GM12878 (cell line): Measurements from ENCODE around the gene FMNL3. TPM values are rescaled to one million over a fixed set of nuclear protein-coding genes. Genes with fewer than 3 reads are reported as not detected.

Experiments
- ATAC-seq: fragments of 200-7000 bp; cut with Tn5 transposase; 3 replicates; pipeline ENCODE4 v1.9.1; 2020; ENCODE audit warnings: mild to moderate bottlenecking, moderate library complexity
- BruUV-seq: library from RNA; stranded (reverse); fragments of 400-500 nt; replicated peaks from 2 replicates; lab custom pipeline; 2021; lab: Mats Ljungman, UMichigan
- CTCF ChIA-PET: fragments of 300-600 bp; sonication (Branson Sonifier 250); formaldehyde crosslinking; extraction: SDS; loops from one replicate; lab custom pipeline; 2021; ENCODE audit warnings: inconsistent platforms; lab: Yijun Ruan, JAX
- POLR2A ChIA-PET: fragments of 350-600 bp; formaldehyde crosslinking; extraction: SDS; loops from one replicate; lab custom pipeline; 2021; ENCODE audit warnings: inconsistent platforms; lab: Charles Lee
- RAD21 ChIA-PET: fragments of 300-600 bp; sonication (Branson Sonifier 250); formaldehyde crosslinking; loops from one replicate; lab custom pipeline; 2023; ENCODE audit warnings: antibody characterized with exemption; ENCODE audit not compliant: unreplicated experiment; lab: Charles Lee
- SMC1A ChIA-PET: fragments of 300-600 bp; sonication (Branson Sonifier 250); formaldehyde crosslinking; loops from one replicate; lab custom pipeline; 2023; ENCODE audit not compliant: unreplicated experiment, uncharacterized antibody; lab: Charles Lee
- DNase-seq: peaks from one replicate; pipeline ENCODE4 v3.0.0-alpha.2; 2011; ENCODE audit warnings: low read depth, low spot score
- FAIRE-seq: peaks from 3 replicates; lab custom pipeline; 2011; peaks lifted over from hg19 to GRCh38; lab: Jason Lieb, UNC
- H2AFZ ChIP-seq: 2 replicates; pipeline ENCODE4 v1.6.0; 2011; ENCODE audit warnings: low read depth, low read length, control low read depth; ENCODE audit not compliant: control insufficient read depth
- H3K27ac ChIP-seq: 2 replicates; pipeline ENCODE4 v1.5.1; 2011; ENCODE audit warnings: control low read depth; ENCODE audit not compliant: control insufficient read depth, insufficient read depth
- H3K27me3 ChIP-seq, 2 experiments: replicated peaks in 1 of 2; 2 replicates each; pipeline versions ENCODE4 v1.6.0 to v1.6.1; 2011; ENCODE audit warnings: low read length in 1 of 2; ENCODE audit not compliant: control insufficient read depth in 2 of 2, insufficient read depth in 2 of 2
- H3K36me3 ChIP-seq, 2 experiments: 2 replicates each; pipeline ENCODE4 v1.5.1; 2011; ENCODE audit warnings: low read length in 1 of 2; ENCODE audit not compliant: control insufficient read depth in 2 of 2, insufficient read depth in 2 of 2
- H3K4me1 ChIP-seq: 2 replicates; pipeline ENCODE4 v1.6.1; 2011; ENCODE audit warnings: mild to moderate bottlenecking, low read length, moderate library complexity, mixed read lengths; ENCODE audit not compliant: control insufficient read depth, insufficient read depth
- H3K4me2 ChIP-seq: 2 replicates; pipeline ENCODE4 v1.6.0; 2011; ENCODE audit warnings: control low read depth; ENCODE audit not compliant: control insufficient read depth, insufficient read depth
- H3K4me3 ChIP-seq: fragments of 200-600 bp; sonication (generic); 2 replicates; pipeline ENCODE4 v1.5.1; 2016
- H3K79me2 ChIP-seq: 2 replicates; pipeline ENCODE4 v1.6.0; 2011; ENCODE audit warnings: low read length; ENCODE audit not compliant: control insufficient read depth, insufficient read depth
- H3K9ac ChIP-seq: 2 replicates; pipeline ENCODE4 v1.8.0; 2011; ENCODE audit warnings: low read length, control low read depth, mixed read lengths; ENCODE audit not compliant: control insufficient read depth, insufficient read depth
- H3K9me3 ChIP-seq: replicated peaks from 3 replicates; pipeline ENCODE4 v1.5.1; 2011; ENCODE audit warnings: mild to moderate bottlenecking, low read length; ENCODE audit not compliant: control insufficient read depth, insufficient read depth
- H4K20me1 ChIP-seq: 2 replicates; pipeline ENCODE4 v1.6.0; 2011; ENCODE audit not compliant: control insufficient read depth, insufficient read depth
- ATF7 ChIP-seq: fragments of 450-650 bp; IDR thresholded peaks from 2 replicates; pipeline ENCODE4 v1.6.1; 2016; ENCODE audit warnings: low read depth, mild to moderate bottlenecking
- CEBPB ChIP-seq, 2 experiments: fragments of 150-350 bp in 1 of 2; IDR thresholded peaks; 2 replicates each; pipeline ENCODE4 v1.6.1; 2012 to 2014; ENCODE audit warnings: low read depth in 2 of 2, low read length in 2 of 2, borderline replicate concordance in 1 of 2, inconsistent platforms in 1 of 2
- ESRRA ChIP-seq: IDR thresholded peaks from 2 replicates; pipeline ENCODE4 v1.6.1; 2012; ENCODE audit warnings: mild to moderate bottlenecking, low read length, improper control_type of control experiment
- ETV6 ChIP-seq, 2 experiments: fragments of 450-650 bp in 1 of 2; IDR thresholded peaks in 1 of 2; conservative IDR thresholded peaks in 1 of 2; 2 replicates each; pipeline ENCODE4 v1.6.1; 2014; ENCODE audit warnings: antibody characterized with exemption in 1 of 2, borderline replicate concordance in 1 of 2, low read depth in 1 of 2, mild to moderate bottlenecking in 1 of 2, moderate library complexity in 1 of 2
- IKZF2 ChIP-seq, 2 experiments: fragments of 450-650 bp; IDR thresholded peaks; 2 replicates each; pipeline ENCODE4 v1.6.1; 2017; ENCODE audit warnings: mild to moderate bottlenecking in 2 of 2, moderate library complexity in 2 of 2
- MTA2 ChIP-seq: fragments of 450-650 bp; IDR thresholded peaks from 2 replicates; pipeline ENCODE4 v1.6.1; 2016; ENCODE audit warnings: low read depth, mild to moderate bottlenecking, moderate library complexity
- NRF1 ChIP-seq: conservative IDR thresholded peaks from 2 replicates; pipeline ENCODE4 v1.6.1; 2011; ENCODE audit warnings: mild to moderate bottlenecking, low read depth, low read length, improper control_type of control experiment
- RAD21 ChIP-seq: IDR thresholded peaks from 2 replicates; pipeline ENCODE4 v1.6.1; 2011; ENCODE audit warnings: mild to moderate bottlenecking, low read depth, low read length, moderate library complexity; ENCODE audit not compliant: insufficient read depth
- RAD51 ChIP-seq: fragments of 450-650 bp; IDR thresholded peaks from 2 replicates; pipeline ENCODE4 v1.6.1; 2016; ENCODE audit warnings: moderate library complexity, mild to moderate bottlenecking, inconsistent platforms
- SIN3A ChIP-seq: IDR thresholded peaks from 2 replicates; pipeline ENCODE4 v1.6.1; 2012; ENCODE audit warnings: low read depth, low read length, improper control_type of control experiment
- USF1 ChIP-seq: IDR thresholded peaks from 2 replicates; pipeline ENCODE4 v1.6.1; 2011; ENCODE audit warnings: borderline replicate concordance, low read depth, mild to moderate bottlenecking, moderate library complexity, mixed read lengths, low read length; ENCODE audit not compliant: insufficient read depth; ENCODE audit errors: extremely low read length
- YY1 ChIP-seq: IDR thresholded peaks from 2 replicates; pipeline ENCODE4 v1.6.1; 2011; ENCODE audit warnings: low read depth, mild to moderate bottlenecking, low read length
- ZNF274 ChIP-seq: IDR thresholded peaks from one replicate; pipeline ENCODE4 v1.8.0; 2011; ENCODE audit not compliant: insufficient read length, insufficient read depth
- WGBS: methylation state at CpG from one replicate; pipeline ENCODE4 v1.1.6; 2016; ENCODE audit warnings: low lambda C conversion rate; ENCODE audit not compliant: insufficient replicate concordance, insufficient coverage; ENCODE audit errors: missing lambda C conversion rate; 5-methylcytosine and 5-hydroxymethylcytosine counted together
- in situ Hi-C: fragments of 300-500 bp; cut with MboI; formaldehyde crosslinking; loops from 9 replicates; pipeline ENCODE4 v1.14.3; 2018; ENCODE audit warnings: mixed read lengths
- intact Hi-C: fragments of 100-400 bp; cut with micrococcal nuclease; formaldehyde crosslinking; loops from one replicate; pipeline ENCODE4 v1.14.2; 2022; ENCODE audit not compliant: unreplicated experiment
- polyA plus RNA-seq, 11 experiments: library from polyadenylated mRNA; depleted of rRNA in 4 of 11; unstranded in 6 of 11; stranded (reverse) in 5 of 11; fragments of >200 nt; fragmentation: Nextera tagmentation in 4 of 11; fragmentation: Illumina TruSeq in 1 of 11; extraction: Ambion mirVana in 4 of 11; extraction: Trizol in 1 of 11; gene quantifications; 1 replicate in 1 of 11; 2 replicates in 10 of 11; pipeline versions ENCODE4 v1.2.1 to v1.2.3, GENCODE V29; 2011 to 2016; ENCODE audit warnings: inconsistent platforms in 2 of 11, missing spikeins in 2 of 11, low read depth in 1 of 11
- total RNA-seq, 4 experiments: library from RNA; depleted of rRNA in 3 of 4; stranded (reverse); fragments of >200 nt in 3 of 4; fragmentation: Illumina TruSeq in 1 of 4; extraction: Trizol in 1 of 4; gene quantifications; 2 replicates each; pipeline versions ENCODE4 v1.2.1 to v1.2.3, GENCODE V29; 2013 to 2021

FMNL3 gene
- total and polyA plus RNA-seq, 10 of the 15 experiments (the other 5 are each of a cell fraction or from before 2014, with no cell fraction given), result 3.0 to 64.9 (median 30.9) TPM

- no peak for TF ChIP-seq SIN3A
- peak; percentile 64; the same call in 1 of the 2 replicates for TF ChIP-seq RAD51
- TF ChIP-seq NRF1, result no peak
- TF ChIP-seq YY1, result no peak
- peak; percentile 84 for TF ChIP-seq USF1
- TF ChIP-seq IKZF2 (IDR thresholded peaks at IDR 0.05), result peak; percentile 28 to 52; a peak in 1 of 4 replicates
- TF ChIP-seq ATF7, result peak; percentile 28; the same call in 1 of the 2 replicates
- TF ChIP-seq RAD21, result no peak
- TF ChIP-seq, all 136 proteins: peak for 18
Observed at GRCh38 chr12:49664591-49665239, 42.5 kb downstream of the FMNL3 start (continued).

- RAD21 ChIA-PET, result interaction anchor here (1.5 to 6.8 kb wide), 8 partner anchors 9 to 40 kb away, joined by 4 to 154 read pairs (median 10); partner anchors contain the start of gene FMNL3
- POLR2A ChIA-PET, result interaction anchor here (1.3 to 6.9 kb wide), 5 partner anchors 9 to 40 kb away, joined by 4 to 106 read pairs (median 7); partner anchors contain the start of gene FMNL3
- TF ChIP-seq ZNF274 (no peak), ESRRA (no peak), MTA2 (no peak), CEBPB (IDR thresholded peaks at IDR 0.05; ENCODE audit: borderline replicate concordance in 1 of 2, low read depth in 2 of 2, low read length in 2 of 2) (no peak), ETV6 (conservative IDR thresholded peaks at IDR 0.05 in 1 of 2, IDR thresholded peaks at IDR 0.05 in 1 of 2; ENCODE audit: borderline replicate concordance in 1 of 2, low read depth in 1 of 2) (0 out of 4 replicates have a peak, but pooled peaks of 1 of the 2 experiments have one; percentile 1)
- TF ChIP-seq, all 136 proteins: peak for 1
- no peak for FAIRE-seq
- DNase-seq, result no peak
- no peaks in the 10 kb centered on the region for H3K9me3 ChIP-seq
- in situ Hi-C loops (no loop called here), intact Hi-C loops (no loop called here)
- H3K79me2 ChIP-seq, result peaks cover 42% of the 10 kb centered on the region
- no TSS peak for BruUV-seq
- no peak for ATAC-seq
- 96% methylated on average over 4 of the region's 4 CpGs for WGBS
- H3K27ac ChIP-seq, result peak overlapping the region; percentile 86
- no peaks in the 10 kb centered on the region for H3K27me3 ChIP-seq
- peaks cover 16 to 19% of the 10 kb centered on the region in 2 experiments; a peak in 3 of 4 replicates for H3K36me3 ChIP-seq
- ChIA-PET SMC1A (interaction anchor here (1.7 to 6.1 kb wide), 8 partner anchors 8 to 40 kb away, joined by 5 to 162 read pairs (median 22); partner anchors contain the start of gene FMNL3), CTCF (interaction anchor here (1.2 to 6.9 kb wide), 8 partner anchors 10 to 54 kb away, joined by 3 to 87 read pairs (median 12); partner anchors contain the start of gene FMNL3)
- H3K4me3 ChIP-seq, result no peak overlapping the region
- no peak overlapping the region for H2AFZ ChIP-seq
- peaks cover 62% of the 10 kb centered on the region for H3K4me1 ChIP-seq
- no peaks in the 10 kb centered on the region for H4K20me1 ChIP-seq
- H3K4me2 ChIP-seq, result 0 out of 2 replicates have a peak overlapping the region, but pooled peaks have one; percentile 0
- H3K9ac ChIP-seq, result no peak overlapping the region
Observed at GRCh38 chr12:49664167-49664566, 43.0 kb downstream of the FMNL3 start.
